ENCODE data around the gene OR1J1.

DNA sequence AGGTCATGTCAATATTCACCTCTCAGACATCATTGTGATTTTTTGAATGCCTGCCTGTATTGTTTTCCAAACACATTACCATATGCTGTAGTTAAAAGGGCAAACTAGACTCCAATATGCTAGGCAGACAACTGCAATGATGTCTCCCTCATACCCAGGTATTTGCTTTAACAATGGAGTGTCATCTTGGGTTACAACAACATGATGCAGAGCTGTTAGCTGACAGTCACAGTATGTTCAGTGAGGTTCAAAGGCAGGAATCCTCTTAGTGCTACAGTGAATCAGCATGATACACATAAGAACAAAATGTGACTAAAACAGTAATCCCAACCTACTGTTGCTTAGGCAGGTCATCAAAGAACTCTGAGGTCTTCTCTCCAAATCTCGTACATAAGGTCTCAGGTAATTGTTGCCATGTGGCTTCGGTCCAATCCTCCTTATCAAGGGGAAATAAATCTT lies 24.0 kb downstream of the OR1J1 start:
- no peak for TF ChIP-seq POLR2A (IDR thresholded peaks at IDR 0.05; ENCODE audit: low read length)
- no peak for TF ChIP-seq GATA1 (IDR thresholded peaks at IDR 0.05; ENCODE audit: low read depth, low read length)
